ENCODE data around the gene C1QTNF5.

The C1QTNF5 gene

DNA sequence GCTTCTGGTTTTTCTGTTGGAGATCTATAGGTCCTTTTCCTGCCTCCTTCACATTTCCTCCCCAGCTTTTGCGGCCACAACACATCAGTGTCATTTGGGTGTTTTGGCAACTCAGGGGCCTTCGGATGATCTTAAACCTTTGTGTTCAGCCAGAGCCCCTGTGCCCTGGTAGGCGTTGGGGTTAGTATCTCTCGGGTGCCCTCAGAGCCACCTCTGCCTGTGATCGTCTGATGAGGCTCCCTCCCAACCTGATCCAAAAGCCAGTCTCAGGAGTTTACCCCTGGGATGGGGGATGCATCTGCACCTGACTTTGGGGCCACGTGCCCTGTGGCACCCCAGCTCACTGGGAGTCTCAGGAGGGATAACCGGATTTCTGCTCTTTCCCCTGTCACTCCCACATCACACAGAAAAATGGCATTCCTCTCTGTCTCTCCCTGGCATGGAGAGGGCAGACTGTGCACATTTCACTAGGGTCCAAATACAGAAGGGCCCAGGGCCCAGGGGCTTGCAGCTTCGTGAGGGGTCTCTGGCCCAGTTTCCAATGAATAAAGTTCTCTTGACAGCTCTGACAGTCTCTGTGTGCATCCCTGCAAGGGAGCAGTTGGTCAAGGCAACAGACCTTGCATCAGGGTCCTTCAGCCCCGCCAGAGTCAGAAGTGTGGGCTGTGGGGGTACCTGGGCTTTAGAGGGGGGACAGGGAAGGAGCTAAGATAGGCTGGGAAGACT lies 3.8 kb downstream of the C1QTNF5 start:
- no peak for DNase-seq

DNA sequence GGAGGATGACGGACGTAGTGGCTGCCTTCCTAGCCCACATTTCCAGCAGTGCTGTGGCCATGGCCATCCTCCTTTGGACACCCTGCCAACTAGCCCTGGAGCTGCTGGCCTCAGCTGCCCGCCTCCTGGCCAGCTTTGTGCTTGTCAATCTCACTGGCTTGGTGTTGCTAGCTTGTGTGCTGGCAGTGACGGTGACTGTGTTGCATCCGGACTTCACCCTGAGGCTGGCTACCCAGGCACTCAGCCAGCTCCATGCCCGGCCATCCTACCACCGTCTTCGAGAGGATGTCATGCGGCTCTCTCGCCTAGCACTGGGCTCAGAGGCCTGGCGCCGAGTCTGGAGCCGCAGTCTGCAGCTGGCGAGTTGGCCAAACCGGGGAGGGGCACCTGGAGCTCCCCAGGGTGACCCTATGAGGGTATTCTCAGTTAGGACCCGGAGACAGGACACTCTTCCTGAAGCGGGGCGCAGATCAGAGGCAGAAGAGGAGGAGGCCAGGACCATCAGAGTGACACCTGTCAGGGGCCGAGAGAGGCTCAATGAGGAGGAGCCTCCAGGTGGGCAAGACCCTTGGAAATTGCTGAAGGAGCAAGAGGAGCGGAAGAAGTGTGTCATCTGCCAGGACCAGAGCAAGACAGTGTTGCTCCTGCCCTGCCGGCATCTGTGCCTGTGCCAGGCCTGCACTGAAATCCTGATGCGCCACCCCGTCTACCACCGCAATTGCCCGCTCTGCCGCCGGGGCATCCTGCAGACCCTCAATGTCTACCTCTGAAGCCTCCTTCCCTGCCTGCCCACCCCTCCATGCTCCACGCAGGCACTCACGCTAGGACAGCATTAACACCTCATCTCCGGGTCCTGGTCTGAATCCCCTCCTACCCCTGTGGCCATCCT lies 4.8 kb downstream of the C1QTNF5 start:
- no peak for DNase-seq

DNA sequence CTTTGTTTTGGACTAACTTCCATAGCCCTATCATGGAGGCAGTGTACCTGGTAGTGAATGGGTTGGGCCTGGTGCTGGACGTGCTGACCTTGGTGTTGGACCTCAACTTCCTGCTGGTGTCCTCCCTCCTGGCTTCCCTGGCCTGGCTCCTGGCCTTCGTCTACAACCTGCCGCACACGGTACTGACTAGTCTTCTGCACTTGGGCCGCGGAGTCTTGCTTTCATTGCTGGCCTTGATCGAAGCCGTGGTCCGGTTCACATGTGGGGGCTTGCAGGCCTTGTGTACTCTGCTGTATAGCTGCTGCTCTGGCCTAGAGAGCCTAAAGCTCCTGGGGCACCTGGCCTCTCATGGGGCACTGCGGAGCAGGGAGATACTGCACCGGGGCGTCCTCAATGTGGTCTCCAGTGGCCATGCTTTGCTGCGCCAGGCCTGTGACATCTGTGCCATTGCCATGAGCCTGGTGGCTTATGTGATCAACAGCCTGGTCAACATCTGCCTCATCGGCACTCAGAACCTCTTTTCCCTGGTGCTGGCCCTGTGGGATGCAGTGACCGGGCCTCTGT lies 5.5 kb downstream of the C1QTNF5 start:
- no peak for DNase-seq

DNA sequence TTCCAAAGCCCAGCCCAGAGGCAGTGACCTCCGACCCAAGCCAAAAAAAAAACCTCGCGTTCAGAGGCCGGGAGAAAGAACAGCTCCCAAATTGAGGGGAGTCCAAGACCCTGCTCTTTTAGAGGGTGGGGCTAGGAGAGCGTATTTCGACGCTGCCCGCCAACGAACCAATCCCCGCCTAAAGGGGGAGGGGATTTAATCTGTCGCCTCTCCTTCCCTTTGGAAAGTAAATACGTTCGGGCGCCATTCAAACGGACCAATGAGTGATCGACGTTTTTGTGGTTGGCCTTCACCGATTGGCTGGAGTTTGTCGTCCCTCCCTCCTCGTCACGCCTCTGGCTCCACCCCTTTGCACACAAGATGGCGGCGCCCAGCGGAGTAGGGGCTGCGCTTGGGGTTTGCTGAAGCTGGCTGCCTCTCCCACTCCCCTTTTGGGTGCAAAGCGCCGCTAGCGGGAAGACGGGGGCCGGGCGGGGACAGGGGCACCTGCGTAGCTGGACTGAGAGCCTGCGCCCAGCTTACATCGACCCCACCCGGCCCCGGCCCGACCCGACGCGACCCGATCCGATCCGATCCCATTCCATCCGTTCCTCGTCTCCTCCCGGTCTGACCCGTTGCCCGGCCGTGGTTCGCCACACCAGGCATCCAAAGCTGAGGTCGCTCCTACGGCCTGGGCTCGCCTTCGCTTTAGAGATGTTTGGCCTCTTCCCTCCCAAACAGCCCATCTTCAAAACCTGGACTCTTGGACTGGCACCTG lies 6.3 kb downstream of the C1QTNF5 start, which contains the start of gene RNF26:
Gene RNF26 (plus strand): TSS at position 354 of the 757 bp plus-strand sequence. CDS start 596 bp downstream, outside the sequence.
- DNase-seq = peak; percentile 73 to 95

DNA sequence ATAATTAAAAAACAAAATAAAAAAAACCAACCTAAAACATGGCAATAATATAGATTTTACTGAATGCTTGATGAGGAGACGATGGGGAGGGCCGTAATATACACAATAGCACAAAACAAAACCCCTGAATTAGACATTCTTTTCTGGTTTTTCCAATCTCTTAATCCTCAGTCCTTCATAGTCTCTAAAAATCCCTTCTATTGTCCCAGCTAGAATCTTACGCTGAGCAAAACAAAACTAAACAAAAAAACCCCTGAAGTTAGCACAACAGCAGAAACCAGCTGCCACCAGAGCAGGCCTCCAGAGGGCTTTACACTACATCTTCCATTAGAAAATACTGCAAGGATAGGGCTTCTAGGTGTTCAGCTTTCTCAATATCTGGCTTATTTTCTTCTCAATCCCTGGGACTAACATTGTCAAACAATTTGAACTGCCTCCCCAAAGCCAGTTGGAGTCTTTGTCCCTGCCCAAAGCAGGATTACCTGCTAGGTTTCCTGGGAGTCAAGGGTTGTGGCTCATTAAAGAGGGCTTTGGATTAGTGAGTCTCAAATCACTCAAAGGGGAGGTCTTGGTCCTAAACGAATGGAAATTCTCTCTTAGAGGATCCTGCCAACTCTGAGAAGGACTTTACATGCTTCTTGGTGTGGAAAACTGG lies 8.4 kb downstream of the C1QTNF5 start:
- no peak for DNase-seq

DNA sequence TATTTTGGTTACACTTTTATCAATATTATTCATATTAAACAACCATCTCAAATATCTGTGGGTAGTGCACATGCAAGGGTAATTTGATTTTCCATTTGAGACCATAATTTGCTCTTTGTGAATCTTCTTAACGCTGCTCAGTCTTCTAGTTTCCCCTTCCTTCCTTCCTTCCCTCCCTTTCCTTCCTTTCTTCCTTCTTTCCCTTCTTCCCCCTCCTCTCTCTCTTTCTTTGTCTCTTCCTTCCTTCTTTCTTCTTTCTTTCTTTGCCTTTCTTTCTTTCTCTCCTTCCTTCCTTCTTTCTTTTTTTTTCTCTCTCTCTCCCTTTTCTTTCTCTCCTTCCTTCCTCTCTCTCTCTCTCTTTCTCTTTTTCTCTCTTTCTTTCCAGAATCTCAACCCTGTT lies 10.4 kb downstream of the C1QTNF5 start:
- DNase-seq = no peak

DNA sequence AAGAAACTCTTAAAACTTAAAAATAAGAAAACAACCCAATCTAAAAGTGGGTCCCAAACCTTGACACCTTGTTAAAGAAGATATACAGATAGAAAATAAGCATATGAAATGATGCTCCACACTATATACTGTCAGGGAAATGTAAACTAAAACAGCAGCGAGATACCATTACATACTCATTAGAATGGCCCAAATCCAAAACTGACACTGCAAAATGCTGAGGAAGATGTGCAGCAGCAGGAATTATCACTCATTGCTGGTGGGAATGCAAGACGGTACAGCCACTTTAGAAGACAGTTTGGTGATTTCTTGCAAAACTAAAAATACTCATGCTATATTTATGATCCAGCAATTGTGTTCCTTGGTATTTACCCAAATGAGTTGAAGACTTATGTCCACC lies 11.4 kb downstream of the C1QTNF5 start:
- no peak for DNase-seq

DNA sequence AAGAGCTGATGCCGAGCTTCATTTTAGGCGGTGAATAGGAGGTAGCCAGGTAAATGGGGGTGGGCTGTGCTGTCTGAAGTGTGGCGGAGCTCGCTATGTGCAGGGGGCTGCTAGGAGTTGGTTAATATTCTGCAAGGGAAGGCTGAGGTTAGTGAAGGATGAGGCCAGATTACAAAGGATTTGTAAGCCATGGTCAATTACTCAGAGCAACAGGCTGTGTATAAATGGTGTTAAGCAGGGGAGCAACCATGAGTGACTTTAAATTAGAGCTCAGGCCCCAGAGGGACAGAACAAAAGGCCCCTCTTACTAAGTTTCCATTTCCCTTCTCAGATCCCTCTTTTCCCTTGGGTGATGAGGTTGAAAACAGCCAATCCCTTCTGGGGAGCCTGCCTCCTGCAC lies 16.5 kb downstream of the C1QTNF5 start:
- no peak for DNase-seq

DNA sequence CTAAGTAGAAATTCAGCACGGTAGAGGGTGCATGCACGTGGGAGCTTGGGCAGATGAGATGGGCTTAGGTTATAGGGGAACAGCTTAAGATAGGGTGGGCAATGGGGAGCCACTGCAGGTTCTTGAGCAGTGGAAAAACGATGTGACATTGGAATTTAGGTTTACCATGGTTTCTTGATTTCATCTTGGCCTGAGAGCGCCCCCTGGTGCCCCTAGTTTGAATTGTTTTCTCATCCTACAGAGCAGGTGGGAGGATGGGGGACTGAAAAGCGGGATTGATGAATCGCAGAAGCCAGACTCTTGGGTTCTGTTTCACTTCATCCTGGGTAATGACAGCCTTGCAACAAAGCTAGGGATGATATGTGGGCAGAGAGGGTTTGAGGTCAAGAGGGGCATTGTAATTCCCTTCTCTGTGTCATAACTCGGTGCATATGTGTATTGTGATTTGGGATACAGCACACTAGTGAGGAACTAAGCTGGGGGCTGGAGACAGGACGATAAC lies 17.1 kb downstream of the C1QTNF5 start:
- peak in 1 of 2 experiments; percentile 46 for DNase-seq

DNA sequence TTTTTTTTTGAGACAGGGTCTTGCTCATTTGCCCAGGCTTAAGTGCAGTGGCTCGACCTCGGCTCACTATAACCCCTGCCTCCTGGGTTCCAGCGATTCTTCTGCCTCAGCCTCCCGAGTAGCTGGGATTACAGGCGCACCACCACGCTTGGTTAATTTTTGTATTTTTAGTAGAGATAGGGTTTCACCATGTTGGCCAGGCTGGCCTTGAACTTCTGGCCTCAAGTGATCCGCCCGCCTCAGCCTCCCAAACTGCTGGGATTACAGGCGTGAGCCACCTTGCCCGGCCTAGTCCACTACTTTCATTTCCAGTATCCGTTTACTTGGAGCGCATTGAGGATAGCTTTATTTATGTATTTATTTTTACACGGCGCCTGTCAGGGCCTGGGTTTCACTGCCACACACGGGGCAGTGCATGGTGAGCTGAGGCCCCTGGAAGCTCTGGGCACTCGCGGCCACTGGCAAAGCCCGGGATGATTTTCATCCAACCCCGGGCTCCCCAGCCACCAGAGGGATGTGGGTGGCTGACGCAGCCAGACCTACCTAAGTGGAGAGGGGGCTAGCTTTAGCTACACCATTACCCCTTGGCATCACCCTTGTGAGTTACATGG lies 17.7 kb downstream of the C1QTNF5 start:
- no peak for DNase-seq

DNA sequence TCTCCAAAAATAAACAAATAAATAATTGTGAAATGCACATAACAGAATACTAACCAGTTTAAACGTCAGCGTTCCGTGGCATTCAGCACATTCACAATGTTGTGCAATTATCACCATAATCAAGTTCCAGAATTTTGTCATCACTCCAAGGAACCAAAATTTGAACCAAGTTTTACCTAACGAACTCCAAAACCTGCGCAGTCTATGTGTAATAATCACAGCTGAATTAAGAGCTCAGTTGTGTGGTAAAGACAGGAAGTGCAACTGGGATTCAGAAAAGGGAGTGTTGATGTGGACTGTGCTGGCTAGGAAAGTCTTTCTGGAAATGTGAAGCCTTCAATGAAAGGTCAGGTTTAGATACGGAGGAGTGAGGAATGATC lies 18.3 kb downstream of the C1QTNF5 start:
- DNase-seq = no peak

DNA sequence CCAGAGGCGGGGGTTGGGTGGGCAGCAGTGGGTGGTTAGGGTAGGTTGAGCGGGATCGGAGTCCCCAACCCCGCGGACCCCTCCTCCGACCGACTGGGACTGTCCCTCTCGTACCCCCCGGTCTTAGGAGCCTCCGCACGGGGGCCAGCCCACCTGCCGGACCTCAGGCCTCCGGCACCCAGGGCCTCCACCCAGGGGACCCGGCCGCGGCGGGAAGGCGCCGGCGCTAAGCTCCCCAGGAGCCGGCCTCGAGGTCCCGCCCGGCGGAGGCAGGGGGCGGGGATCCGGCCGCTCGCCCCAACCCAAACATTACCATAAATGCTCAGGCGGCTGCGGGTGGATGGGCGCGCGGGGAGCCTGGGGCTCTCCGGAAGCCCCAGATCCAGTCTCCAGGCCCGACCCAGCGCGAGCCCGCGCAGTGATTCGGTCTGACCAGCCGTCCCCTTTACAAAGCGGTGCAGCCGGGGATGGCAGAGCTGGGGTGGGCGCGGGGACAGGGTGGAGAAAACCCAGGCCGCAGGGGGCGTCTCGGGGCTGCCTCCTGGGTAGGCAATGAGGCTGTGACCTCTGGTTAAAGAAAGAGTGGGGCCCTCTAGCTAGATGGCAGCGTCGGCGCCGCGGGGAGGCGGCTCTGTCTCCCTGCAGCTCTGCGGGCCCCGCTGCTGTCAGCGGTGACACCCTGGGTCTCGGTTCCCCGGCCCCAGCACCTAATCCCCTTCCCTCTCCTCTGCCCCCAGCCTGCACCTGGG lies 19.7 kb downstream of the C1QTNF5 start:
- no peak for DNase-seq

DNA sequence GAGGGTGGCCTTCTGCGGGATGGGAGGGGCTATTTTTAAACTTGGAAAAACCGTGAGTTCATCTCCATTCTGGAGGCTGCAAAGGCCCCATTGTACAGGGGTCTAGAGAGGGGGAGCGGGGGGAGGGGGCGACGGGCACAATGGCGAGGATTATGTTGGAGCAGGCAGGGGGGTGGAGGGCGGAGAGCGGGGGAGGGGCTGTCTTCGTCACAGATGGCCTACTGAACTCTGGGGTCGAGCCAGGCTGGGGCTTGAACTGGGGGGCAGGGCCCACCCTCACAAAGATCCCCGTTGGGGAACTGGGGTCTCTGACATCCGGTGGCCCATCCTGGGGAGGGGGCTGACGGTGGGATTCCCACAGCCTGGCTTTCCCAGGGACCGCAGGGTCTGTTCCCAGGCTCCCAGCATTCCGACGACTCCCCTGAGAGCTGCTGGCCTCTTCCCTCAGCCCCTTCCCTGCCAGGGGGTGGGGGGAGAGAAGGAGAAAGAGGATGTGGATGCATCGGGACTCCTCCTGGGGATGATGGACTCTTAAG lies 20.4 kb downstream of the C1QTNF5 start:
- DNase-seq = no peak

DNA sequence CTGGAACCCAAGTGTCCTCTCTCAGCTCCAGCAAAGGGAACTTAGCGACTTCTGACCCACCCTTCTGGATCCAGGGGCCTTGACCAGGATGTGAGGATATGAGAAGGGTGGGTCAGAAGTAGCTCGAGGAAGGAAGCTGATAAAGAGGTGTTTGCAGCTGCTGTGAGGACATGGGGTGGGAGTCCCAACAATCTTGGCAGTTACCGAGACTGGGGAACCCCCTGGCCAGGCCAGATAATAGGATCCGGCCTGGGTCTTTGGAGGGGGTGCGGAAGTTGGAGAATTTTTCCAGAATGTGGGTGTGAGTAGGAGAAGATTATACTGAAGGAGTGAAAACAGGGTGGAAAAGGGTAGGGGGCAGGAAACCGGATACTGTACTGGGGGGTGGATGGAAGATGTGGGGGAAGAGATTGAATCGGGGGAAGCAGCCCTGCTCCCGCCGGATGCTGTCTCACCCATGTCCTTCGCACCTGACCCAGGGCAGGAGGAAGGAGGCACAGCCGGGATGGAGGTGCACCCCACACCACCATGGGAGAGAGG lies 20.9 kb downstream of the C1QTNF5 start:
- no peak for DNase-seq

DNA sequence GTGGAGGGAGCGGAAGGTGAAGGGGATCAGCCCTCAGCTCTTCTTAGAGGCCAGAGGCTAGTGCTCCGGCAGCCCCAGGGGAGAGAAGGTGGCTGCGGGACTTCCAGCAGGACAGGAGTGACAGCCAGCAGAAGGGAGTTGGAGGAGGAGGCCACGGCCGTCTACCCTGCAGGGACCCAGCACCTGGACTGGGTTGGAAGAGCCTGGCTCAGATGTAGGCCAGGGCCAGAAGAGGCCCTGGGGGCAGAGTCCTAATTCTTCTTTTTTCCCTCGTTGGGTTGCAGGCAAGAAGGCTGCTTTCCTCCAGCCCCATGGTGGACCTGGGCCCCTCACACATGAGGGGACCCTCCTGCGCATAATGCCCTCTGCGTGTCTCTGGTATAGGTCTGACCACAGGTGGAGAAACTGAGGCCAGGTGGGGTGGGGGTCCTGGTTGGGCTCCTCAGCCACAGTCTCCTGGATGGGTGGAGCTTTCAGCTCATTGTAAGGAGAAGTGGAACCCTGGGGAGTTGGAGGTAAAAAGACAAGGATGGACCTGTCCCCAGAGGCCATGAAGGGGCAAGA lies 21.5 kb downstream of the C1QTNF5 start:
- no peak for DNase-seq

DNA sequence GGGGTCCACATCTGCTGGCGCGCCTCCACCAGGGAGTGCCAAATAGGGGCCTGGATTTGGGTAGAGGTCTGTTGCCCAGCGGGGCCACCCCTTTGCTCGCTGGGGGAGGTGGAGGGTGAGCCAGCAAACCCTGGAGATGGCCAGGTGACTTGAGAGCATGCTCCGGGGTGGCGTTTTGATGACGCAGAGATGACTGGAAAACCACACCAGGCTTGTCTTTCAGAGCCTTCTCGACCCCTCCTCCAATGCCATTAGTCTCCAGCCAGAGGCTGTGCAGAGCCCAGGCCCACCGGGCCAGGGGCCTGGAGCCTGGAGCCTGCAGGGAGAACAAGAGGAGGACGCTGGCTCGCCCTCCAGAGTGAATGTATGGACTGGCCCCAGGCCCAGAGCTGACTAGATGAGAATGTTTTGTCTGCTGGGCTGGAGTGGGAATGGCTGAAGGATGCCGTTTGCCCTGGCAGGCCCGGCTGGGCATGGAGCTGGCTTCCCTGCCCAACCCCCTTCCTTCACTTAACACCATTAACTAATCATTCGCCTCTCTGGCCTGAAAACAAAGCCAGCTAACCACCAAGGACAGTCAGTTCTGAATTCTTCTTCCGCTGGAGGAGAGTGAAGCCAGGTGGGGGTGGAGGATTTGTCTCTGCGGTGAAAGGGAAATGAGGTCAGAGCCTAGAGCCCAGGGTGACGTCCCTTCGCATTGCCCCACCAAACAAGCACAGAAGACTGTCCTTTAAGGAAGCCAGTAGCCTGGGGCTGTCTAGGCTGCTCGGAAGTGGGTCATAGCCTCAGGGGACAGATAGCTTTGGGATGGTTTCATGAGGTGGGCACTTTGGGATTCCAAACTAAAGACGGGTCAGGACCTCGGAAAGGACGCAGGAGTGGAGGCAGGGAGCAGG lies 22.2 kb downstream of the C1QTNF5 start:
- no peak for DNase-seq

DNA sequence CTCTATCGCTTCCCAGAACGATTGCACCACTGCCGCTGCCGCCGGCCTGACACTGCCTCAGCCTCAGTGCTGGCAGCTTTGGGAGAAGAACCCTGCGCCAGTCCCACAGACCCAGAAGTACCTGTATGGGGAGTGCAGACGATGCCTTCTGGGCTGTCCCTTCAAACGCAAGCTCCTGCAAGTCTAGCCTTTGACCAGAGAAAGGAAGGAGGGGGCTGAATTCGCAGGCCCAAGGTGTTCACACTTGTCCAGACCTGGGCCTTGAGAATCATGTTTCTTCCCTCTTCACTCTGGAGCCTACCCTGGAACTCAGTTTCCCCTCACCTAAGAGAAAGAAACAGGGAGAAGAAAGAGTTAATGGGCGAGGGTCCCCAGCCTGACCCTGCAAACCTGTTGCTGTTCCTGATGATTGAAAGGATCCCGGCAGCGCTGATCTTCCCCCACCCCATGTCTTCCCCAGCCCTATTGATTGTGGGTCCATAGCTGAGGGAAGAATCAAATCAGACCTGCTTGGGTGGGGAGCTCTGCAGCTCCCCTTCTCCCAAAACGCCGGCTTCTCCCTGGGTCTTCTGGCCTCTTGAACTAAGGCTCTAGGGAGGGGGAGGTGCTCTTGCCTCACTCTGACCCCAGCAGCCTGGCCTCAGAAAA lies 23.0 kb downstream of the C1QTNF5 start:
- no peak for DNase-seq
